H1 (cell line): ENCODE measurements around the gene ENTREP1. TPM values are rescaled to one million over a fixed set of nuclear protein-coding genes. Genes with fewer than 3 reads are reported as not detected.

Experiments
- CTCF ChIA-PET: fragments of 300-600 bp; sonication (Branson Sonifier 250); formaldehyde crosslinking; loops from one replicate; lab custom pipeline; 2021; ENCODE audit not compliant: partially characterized antibody; lab: Charles Lee
- POLR2A ChIA-PET: fragments of 300-600 bp; sonication (Branson Sonifier 250); formaldehyde crosslinking; loops from one replicate; lab custom pipeline; 2021; ENCODE audit warnings: inconsistent platforms; ENCODE audit not compliant: partially characterized antibody; lab: Charles Lee
- DNase-seq, 2 experiments: peaks; one replicate each; pipeline versions ENCODE4 v3.0.0 to v3.0.0-alpha.2; 2010 to 2022; ENCODE audit warnings: low spot score in 2 of 2, low read depth in 1 of 2, mixed read lengths in 1 of 2
- FAIRE-seq: peaks from 2 replicates; lab custom pipeline; 2011; peaks lifted over from hg19 to GRCh38; lab: Jason Lieb, UNC
- H2AFZ ChIP-seq: 2 replicates; pipeline ENCODE4 v1.8.1; 2012; ENCODE audit warnings: low read length, inconsistent platforms
- H2AK5ac ChIP-seq: 2 replicates; pipeline ENCODE4 v1.6.1; 2013; ENCODE audit warnings: low read depth, low read length
- H2BK120ac ChIP-seq: replicated peaks from 2 replicates; pipeline ENCODE3; 2013; ENCODE audit warnings: low read depth, low read length, inconsistent platforms
- H2BK12ac ChIP-seq: 2 replicates; pipeline ENCODE4 v1.6.1; 2013; ENCODE audit warnings: low read depth, low read length
- H2BK15ac ChIP-seq: 2 replicates; pipeline ENCODE4 v1.6.1; 2013; ENCODE audit warnings: low read length
- H2BK20ac ChIP-seq: 2 replicates; pipeline ENCODE4 v1.6.1; 2013; ENCODE audit warnings: low read length
- H2BK5ac ChIP-seq: 2 replicates; pipeline ENCODE4 v1.6.1; 2013; ENCODE audit warnings: low read depth, low read length
- H3K14ac ChIP-seq: 2 replicates; pipeline ENCODE4 v1.6.1; 2013; ENCODE audit warnings: inconsistent platforms; ENCODE audit not compliant: insufficient read length
- H3K18ac ChIP-seq: 2 replicates; pipeline ENCODE4 v1.6.1; 2013; ENCODE audit warnings: low read length; ENCODE audit errors: extremely low read depth
- H3K23ac ChIP-seq: 2 replicates; pipeline ENCODE4 v1.6.1; 2013; ENCODE audit warnings: inconsistent platforms; ENCODE audit not compliant: insufficient read length
- H3K23me2 ChIP-seq: 2 replicates; pipeline ENCODE4 v1.6.1; 2013; ENCODE audit warnings: low read depth, low read length
- H3K27ac ChIP-seq: 2 replicates; pipeline ENCODE4 v1.6.1; 2011; ENCODE audit warnings: low read depth, low read length, inconsistent platforms
- H3K27me3 ChIP-seq, 4 experiments: replicated peaks in 1 of 4; 1 replicate in 1 of 4; 2 replicates in 3 of 4; pipeline versions ENCODE4 v1.6.1 to v1.8.1; 2011 to 2013; ENCODE audit warnings: low read length in 3 of 4, mild to moderate bottlenecking in 3 of 4, inconsistent platforms in 2 of 4, mixed read lengths in 2 of 4, moderate library complexity in 1 of 4; ENCODE audit not compliant: control insufficient read depth in 3 of 4, insufficient read depth in 3 of 4; ENCODE audit errors: extremely low read depth in 1 of 4
- H3K36me3 ChIP-seq, 4 experiments: 2 replicates each; pipeline versions ENCODE4 v1.6.1 to v1.8.1; 2011 to 2013; ENCODE audit warnings: mild to moderate bottlenecking in 4 of 4, low read length in 3 of 4, moderate library complexity in 2 of 4, control low read depth in 1 of 4, inconsistent platforms in 1 of 4; ENCODE audit not compliant: insufficient read depth in 4 of 4, control insufficient read depth in 2 of 4
- H3K4ac ChIP-seq: replicated peaks from 2 replicates; pipeline ENCODE3; 2013; ENCODE audit warnings: low read length, low read depth, mixed read lengths, inconsistent platforms; ENCODE audit not compliant: insufficient read length
- H3K4me1 ChIP-seq, 4 experiments: replicated peaks in 1 of 4; 1 replicate in 1 of 4; 2 replicates in 3 of 4; pipeline versions ENCODE4 v1.6.1 to v1.8.1; 2011 to 2013; ENCODE audit warnings: low read length in 3 of 4, inconsistent platforms in 2 of 4, mixed read lengths in 1 of 4; ENCODE audit not compliant: insufficient read depth in 4 of 4, control insufficient read depth in 3 of 4
- H3K4me2 ChIP-seq, 2 experiments: 2 replicates each; pipeline versions ENCODE4 v1.6.1 to v1.8.1; 2011 to 2013; ENCODE audit warnings: low read depth in 2 of 2, low read length in 2 of 2, control low read depth in 1 of 2, inconsistent platforms in 1 of 2, mild to moderate bottlenecking in 1 of 2; ENCODE audit not compliant: insufficient read depth in 1 of 2
- H3K4me3 ChIP-seq, 4 experiments: fragments of 200-600, 300-600 bp in 1 of 4; sonication (generic), shearing (Covaris generic), sonication (Bioruptor Twin) in 1 of 4; 2 replicates each; pipeline versions ENCODE4 v1.5.1 to v1.8.1; 2011 to 2016; ENCODE audit warnings: low read length in 4 of 4, low read depth in 3 of 4, control low read depth in 2 of 4, inconsistent platforms in 2 of 4, mild to moderate bottlenecking in 2 of 4, mixed read lengths in 1 of 4, moderate library complexity in 1 of 4; ENCODE audit not compliant: insufficient read depth in 2 of 4; ENCODE audit errors: extremely low read depth in 1 of 4
- H3K56ac ChIP-seq: replicated peaks from 2 replicates; pipeline ENCODE3; 2013; ENCODE audit warnings: low read depth, mild to moderate bottlenecking, mixed read lengths, low read length, inconsistent platforms; ENCODE audit not compliant: insufficient read length
- H3K79me1 ChIP-seq: 2 replicates; pipeline ENCODE4 v1.6.1; 2013; ENCODE audit warnings: low read depth, low read length, control low read depth
- H3K79me2 ChIP-seq, 2 experiments: 2 replicates each; pipeline versions ENCODE4 v1.6.1 to v1.8.1; 2012 to 2013; ENCODE audit warnings: low read length in 2 of 2, mild to moderate bottlenecking in 2 of 2, inconsistent platforms in 1 of 2; ENCODE audit not compliant: insufficient read depth in 2 of 2, control insufficient read depth in 1 of 2
- H3K9ac ChIP-seq, 4 experiments: replicated peaks in 1 of 4; 1 replicate in 1 of 4; 2 replicates in 3 of 4; pipeline versions ENCODE4 v1.6.1 to v1.8.1; 2011 to 2013; ENCODE audit warnings: low read depth in 3 of 4, low read length in 3 of 4, control low read depth in 2 of 4, mild to moderate bottlenecking in 2 of 4, moderate library complexity in 2 of 4, inconsistent platforms in 1 of 4; ENCODE audit errors: extremely low read depth in 1 of 4
- H3K9me3 ChIP-seq, 2 experiments: 2 replicates each; pipeline versions ENCODE4 v1.6.1 to v1.8.1; 2012 to 2013; ENCODE audit warnings: mild to moderate bottlenecking in 2 of 2, moderate library complexity in 2 of 2, control low read depth in 1 of 2, inconsistent platforms in 1 of 2, low read depth in 1 of 2, low read length in 1 of 2, mixed read lengths in 1 of 2; ENCODE audit not compliant: insufficient read depth in 2 of 2
- H4K20me1 ChIP-seq, 2 experiments: replicated peaks in 1 of 2; 2 replicates each; pipeline versions ENCODE3 to v1.8.1; 2011 to 2013; ENCODE audit warnings: inconsistent platforms in 2 of 2, low read length in 2 of 2, mild to moderate bottlenecking in 1 of 2; ENCODE audit not compliant: insufficient read depth in 2 of 2, control insufficient read depth in 1 of 2
- H4K5ac ChIP-seq: 2 replicates; pipeline ENCODE4 v1.6.1; 2013; ENCODE audit warnings: low read length, low read depth, mixed read lengths, inconsistent platforms; ENCODE audit not compliant: insufficient read length
- H4K8ac ChIP-seq: 2 replicates; pipeline ENCODE4 v1.8.0; 2013; ENCODE audit warnings: mild to moderate bottlenecking, moderate library complexity, low read length, inconsistent platforms; ENCODE audit not compliant: insufficient read depth; ENCODE audit errors: extremely low read depth
- H4K91ac ChIP-seq: replicated peaks from 2 replicates; pipeline ENCODE3; 2013; ENCODE audit warnings: low read length, mixed read lengths, inconsistent platforms; ENCODE audit not compliant: insufficient read length
- CTBP2 ChIP-seq: IDR thresholded peaks from 2 replicates; pipeline ENCODE4 v1.7.0; 2011; ENCODE audit warnings: borderline replicate concordance, mild to moderate bottlenecking, moderate library complexity, mixed read lengths, low read length; ENCODE audit not compliant: insufficient read depth, insufficient read length
- EP300 ChIP-seq, 2 experiments: IDR thresholded peaks; 1 replicate in 1 of 2; 2 replicates in 1 of 2; pipeline ENCODE4 v1.6.1; 2011 to 2012; ENCODE audit warnings: low read depth in 2 of 2, low read length in 2 of 2, mild to moderate bottlenecking in 2 of 2, borderline replicate concordance in 1 of 2, inconsistent platforms in 1 of 2, moderate library complexity in 1 of 2
- NANOG ChIP-seq: IDR thresholded peaks from 2 replicates; pipeline ENCODE4 v1.6.1; 2011; ENCODE audit warnings: low read length, low read depth, mild to moderate bottlenecking, inconsistent platforms; ENCODE audit not compliant: insufficient read depth, poor library complexity, severe bottlenecking
- SAP30 ChIP-seq: fragments of 300-600 bp; sonication (generic); IDR thresholded peaks from 2 replicates; pipeline ENCODE4 v1.7.1; 2012; ENCODE audit warnings: low read length, moderate library complexity, mild to moderate bottlenecking, inconsistent platforms; ENCODE audit not compliant: insufficient read depth, insufficient replicate concordance
- SIX5 ChIP-seq: IDR thresholded peaks from 2 replicates; pipeline ENCODE4 v1.6.1; 2011; ENCODE audit warnings: mild to moderate bottlenecking, low read depth, low read length
- WGBS, 2 experiments: shearing (Covaris generic) in 1 of 2; methylation state at CpG; one replicate each; pipeline versions ENCODE4 v1.1.6 to v1.1.7; 2013 to 2015; ENCODE audit warnings: low lambda C conversion rate in 2 of 2, mixed read lengths in 2 of 2, inconsistent platforms in 1 of 2, low coverage in 1 of 2, missing lambda C conversion rate in 1 of 2; ENCODE audit not compliant: insufficient replicate concordance in 2 of 2, insufficient coverage in 1 of 2, insufficient read length in 1 of 2; ENCODE audit errors: extremely low coverage in 1 of 2, missing lambda C conversion rate in 1 of 2; 5-methylcytosine and 5-hydroxymethylcytosine counted together
- polyA plus RNA-seq, 7 experiments: library from polyadenylated mRNA; depleted of rRNA in 3 of 7; stranded (reverse) in 5 of 7; unstranded in 2 of 7; fragments of >200 nt in 5 of 7; fragments of 200-250 nt in 2 of 7; gene quantifications; 1 replicate in 5 of 7; 2 replicates in 1 of 7; 4 replicates in 1 of 7; pipeline versions ENCODE4 v1.2.1 to v1.2.3, GENCODE V29; 2011 to 2013; ENCODE audit warnings: missing spikeins in 2 of 7, mixed read lengths in 2 of 7
- total RNA-seq: library from RNA; stranded (reverse); fragmentation: NEBNext Ultra II Directional; extraction: Animal tissue kit (Norgen Biotek cat#: 25700); gene quantifications from 2 replicates; pipeline ENCODE4 v1.2.1, GENCODE V29; 2021
- TF ChIP-seq, protein P1 (sequence below): IDR thresholded peaks from 2 replicates; pipeline ENCODE4 v1.6.1; 2011; ENCODE audit warnings: low read length, improper control_type of control experiment
- TF ChIP-seq, protein P2 (sequence below): IDR thresholded peaks from 2 replicates; pipeline ENCODE4 v1.6.1; 2012; ENCODE audit warnings: inconsistent platforms

Gene ENTREP1
- total and polyA plus RNA-seq, 2 of the 8 experiments (the other 6 are each of a cell fraction or from before 2014, with no cell fraction given): 15.3 to 25.0 TPM

GRCh38 chr9:69357821-69358220 is 32.8 kb downstream of the ENTREP1 start:
- H3K27ac ChIP-seq: no peak overlapping the region
- H4K91ac ChIP-seq: no peak overlapping the region
- H3K36me3 ChIP-seq: no peaks in the 10 kb centered on the region
- no peak for TF ChIP-seq NANOG
- TF ChIP-seq CTBP2: no peak
- TF ChIP-seq SIX5: no peak
- TF ChIP-seq, protein P1, sequence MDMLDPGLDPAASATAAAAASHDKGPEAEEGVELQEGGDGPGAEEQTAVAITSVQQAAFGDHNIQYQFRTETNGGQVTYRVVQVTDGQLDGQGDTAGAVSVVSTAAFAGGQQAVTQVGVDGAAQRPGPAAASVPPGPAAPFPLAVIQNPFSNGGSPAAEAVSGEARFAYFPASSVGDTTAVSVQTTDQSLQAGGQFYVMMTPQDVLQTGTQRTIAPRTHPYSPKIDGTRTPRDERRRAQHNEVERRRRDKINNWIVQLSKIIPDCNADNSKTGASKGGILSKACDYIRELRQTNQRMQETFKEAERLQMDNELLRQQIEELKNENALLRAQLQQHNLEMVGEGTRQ: no peak
- no peak for TF ChIP-seq SAP30
- TF ChIP-seq EP300 (IDR thresholded peaks at IDR 0.05; ENCODE audit: borderline replicate concordance in 1 of 2, low read depth in 2 of 2, low read length in 2 of 2): no peak
- TF ChIP-seq, protein P2, sequence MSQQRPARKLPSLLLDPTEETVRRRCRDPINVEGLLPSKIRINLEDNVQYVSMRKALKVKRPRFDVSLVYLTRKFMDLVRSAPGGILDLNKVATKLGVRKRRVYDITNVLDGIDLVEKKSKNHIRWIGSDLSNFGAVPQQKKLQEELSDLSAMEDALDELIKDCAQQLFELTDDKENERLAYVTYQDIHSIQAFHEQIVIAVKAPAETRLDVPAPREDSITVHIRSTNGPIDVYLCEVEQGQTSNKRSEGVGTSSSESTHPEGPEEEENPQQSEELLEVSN: no peak
- H3K4me3 ChIP-seq: no peak overlapping the region
- H3K56ac ChIP-seq: no peak overlapping the region
- no peak overlapping the region for H3K9ac ChIP-seq
- no peak overlapping the region for H2AK5ac ChIP-seq
- WGBS, 2 experiments: 84% methylated on average over 4 of the region's 4 CpGs; no CpG with 5 or more reads in 1 of the 2 experiments
- H3K79me1 ChIP-seq: no peaks in the 10 kb centered on the region
- no peaks in the 10 kb centered on the region for H4K20me1 ChIP-seq
- H2BK15ac ChIP-seq: no peak overlapping the region
- no peak overlapping the region for H2BK12ac ChIP-seq
- H3K4me1 ChIP-seq: no peaks in the 10 kb centered on the region
- H3K9me3 ChIP-seq: no peaks in the 10 kb centered on the region
- FAIRE-seq (no peak), DNase-seq (no peak)
- H2BK120ac ChIP-seq: no peak overlapping the region
- no peak overlapping the region for H3K23ac ChIP-seq
- no peak overlapping the region for H3K4me2 ChIP-seq
- no peak overlapping the region for H4K8ac ChIP-seq
- no peaks in the 10 kb centered on the region for H3K79me2 ChIP-seq
- no peak overlapping the region for H2BK20ac ChIP-seq
- no peak overlapping the region for H2BK5ac ChIP-seq
- H3K18ac ChIP-seq: no peak overlapping the region
- H3K14ac ChIP-seq: no peak overlapping the region
- no peak overlapping the region for H3K4ac ChIP-seq
- no peaks in the 10 kb centered on the region for H3K27me3 ChIP-seq
- ChIA-PET POLR2A (interaction anchor here (1.0 kb wide), 1 partner anchor 34 kb away, joined by 5 read pairs; the partner anchor contains the start of gene ENTREP1), CTCF (no interaction called here)
- no peak overlapping the region for H2AFZ ChIP-seq
- H4K5ac ChIP-seq: no peak overlapping the region
- H3K23me2 ChIP-seq: no peaks in the 10 kb centered on the region; the same call in 1 of the 2 replicates
